Nephron (organoid): ENCODE measurements around the gene FAIM2.

Experiments
- H3K27ac Mint-ChIP-seq, 3 experiments: 2 replicates each; pipeline ENCODE4 v1.8.0; 2020; ENCODE audit warnings: mixed read lengths in 3 of 3, mild to moderate bottlenecking in 2 of 3, moderate library complexity in 1 of 3
- H3K27me3 Mint-ChIP-seq: 2 replicates; pipeline ENCODE4 v1.8.0; 2021; ENCODE audit warnings: low read depth, mild to moderate bottlenecking, moderate library complexity, mixed read lengths
- H3K36me3 Mint-ChIP-seq: 2 replicates; pipeline ENCODE4 v1.8.0; 2020; ENCODE audit warnings: low read depth, mixed read lengths
- H3K4me1 Mint-ChIP-seq: 2 replicates; pipeline ENCODE4 v1.8.0; 2020; ENCODE audit warnings: mixed read lengths
- H3K4me3 Mint-ChIP-seq, 3 experiments: 2 replicates each; pipeline ENCODE4 v1.8.0; 2020; ENCODE audit warnings: mild to moderate bottlenecking in 3 of 3, mixed read lengths in 3 of 3, moderate library complexity in 2 of 3
- H3K9me3 Mint-ChIP-seq: 2 replicates; pipeline ENCODE4 v1.8.0; 2020; ENCODE audit warnings: mixed read lengths
- CTCF ChIP-seq, 3 experiments: fragments of 200-600 bp; sonication (generic); IDR thresholded peaks; one replicate each; pipeline ENCODE4 v1.5.0; 2021; ENCODE audit warnings: antibody characterized with exemption in 3 of 3; ENCODE audit not compliant: unreplicated experiment in 3 of 3

FAIM2 gene

GRCh38 chr12:49843876-49844437, 59.7 kb downstream of the FAIM2 start:
- no peaks in the 10 kb centered on the region for H3K9me3 Mint-ChIP-seq
- H3K36me3 Mint-ChIP-seq, result no peaks in the 10 kb centered on the region
- H3K4me3 Mint-ChIP-seq, result peak overlapping the region; percentile 55 to 98 (median 65)
- no peak for TF ChIP-seq CTCF (IDR thresholded peaks at IDR 0.05; ENCODE audit: unreplicated experiment in 3 of 3)
- H3K27me3 Mint-ChIP-seq, result peaks cover 29% of the 10 kb centered on the region
- peak overlapping the region in 1 of 3 experiments; percentile 98 for H3K27ac Mint-ChIP-seq
- H3K4me1 Mint-ChIP-seq, result peaks cover 23% of the 10 kb centered on the region

- H3K4me1 Mint-ChIP-seq, result peaks cover 23% of the 10 kb centered on the region
- TF ChIP-seq CTCF (IDR thresholded peaks at IDR 0.05; ENCODE audit: unreplicated experiment in 3 of 3), result no peak
- peak overlapping the region; percentile 96 to 99 (median 98) for H3K27ac Mint-ChIP-seq
- peaks cover 24% of the 10 kb centered on the region for H3K27me3 Mint-ChIP-seq
- no peaks in the 10 kb centered on the region for H3K36me3 Mint-ChIP-seq
- peak overlapping the region; percentile 94 to 98 (median 96) for H3K4me3 Mint-ChIP-seq
- no peaks in the 10 kb centered on the region for H3K9me3 Mint-ChIP-seq
These were observed 60.3 kb downstream of the FAIM2 start for GRCh38 chr12:49843411-49843810.

GRCh38 chr12:49842519-49843352, 61.0 kb downstream of the FAIM2 start, which contains the start of gene BCDIN3D:
Gene BCDIN3D (minus strand): TSS chr12:49843106. CDS start chr12:49843087, 19 bp downstream.
- peak within 1 kb of the TSS; percentile 94 to 98 (median 96) for H3K4me3 Mint-ChIP-seq
- peaks cover 23% of the 10 kb centered on the region for H3K4me1 Mint-ChIP-seq
- no peaks in the 10 kb centered on the region for H3K36me3 Mint-ChIP-seq
- peaks cover 21% of the 10 kb centered on the region for H3K27me3 Mint-ChIP-seq
- H3K9me3 Mint-ChIP-seq, result no peaks in the 10 kb centered on the region
- peak within 1 kb of the TSS; percentile 96 to 99 (median 98) for H3K27ac Mint-ChIP-seq
- no peak for TF ChIP-seq CTCF (IDR thresholded peaks at IDR 0.05; ENCODE audit: unreplicated experiment in 3 of 3)

GRCh38 chr12:49838973-49839633, 64.6 kb downstream of the FAIM2 start:
- Mint-ChIP-seq H3K4me3 (peak overlapping the region; percentile 27 to 76 (median 50)), H3K36me3 (no peaks in the 10 kb centered on the region), H3K4me1 (peaks cover 23% of the 10 kb centered on the region), H3K27me3 (no peaks in the 10 kb centered on the region), H3K27ac (no peak overlapping the region), H3K9me3 (no peaks in the 10 kb centered on the region)
- peak; percentile 43 to 72 (median 46) for TF ChIP-seq CTCF (IDR thresholded peaks at IDR 0.05; ENCODE audit: unreplicated experiment in 3 of 3)

GRCh38 chr12:49832836-49833421, 70.8 kb downstream of the FAIM2 start:
- Mint-ChIP-seq H3K27me3 (no peaks in the 10 kb centered on the region), H3K27ac (no peak overlapping the region), H3K9me3 (no peaks in the 10 kb centered on the region), H3K4me3 (no peak overlapping the region), H3K4me1 (peaks cover 10% of the 10 kb centered on the region), H3K36me3 (no peaks in the 10 kb centered on the region)
- no peak for TF ChIP-seq CTCF (IDR thresholded peaks at IDR 0.05; ENCODE audit: unreplicated experiment in 3 of 3)
